Fibroblast of peridontal ligament (primary cell): Measurements from ENCODE around the gene ATP8A2.
"Not testable (repeated sequence)": the region's sequence is repeated elsewhere in the genome, so short reads cannot be mapped to it uniquely, and the experiment has no call there.

Experiments used
- DNase-seq: peaks from one replicate; pipeline ENCODE4 v3.0.0-alpha.2; 2010; ENCODE audit errors: extremely low read depth

ATP8A2 gene

DNA sequence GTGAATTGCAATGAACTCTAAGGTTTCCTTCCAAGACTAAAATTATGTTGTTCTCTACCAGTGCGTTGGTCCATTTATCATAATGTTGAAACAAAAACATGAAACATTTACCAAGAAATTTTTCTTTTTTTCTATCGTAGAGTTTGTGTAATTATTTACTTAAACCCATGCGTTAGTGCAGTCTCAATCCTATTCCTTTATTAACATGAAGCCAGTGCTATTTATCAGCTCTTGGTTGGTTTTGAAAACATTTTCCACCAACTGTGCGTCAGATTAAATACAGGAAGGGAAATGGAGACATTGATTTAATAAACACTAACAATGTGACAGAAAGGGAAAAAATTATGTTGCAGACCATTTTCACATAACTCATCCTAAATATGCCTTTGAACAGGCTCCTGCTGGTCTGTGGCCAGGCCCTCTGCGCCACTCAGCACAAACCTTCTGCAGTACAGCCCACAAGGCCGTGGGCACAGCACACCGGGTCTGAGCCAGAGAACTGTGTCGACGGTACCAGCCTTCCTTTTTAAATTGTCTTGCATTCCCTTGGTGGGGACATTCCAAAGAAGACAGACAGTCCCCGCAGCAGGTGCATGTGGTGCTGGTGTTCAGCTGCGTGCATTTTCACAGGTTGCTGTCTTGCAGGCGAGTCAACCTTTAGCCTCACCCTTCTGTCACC lies 544.2 kb downstream of the ATP8A2 start:
- DNase-seq, result no peak

DNA sequence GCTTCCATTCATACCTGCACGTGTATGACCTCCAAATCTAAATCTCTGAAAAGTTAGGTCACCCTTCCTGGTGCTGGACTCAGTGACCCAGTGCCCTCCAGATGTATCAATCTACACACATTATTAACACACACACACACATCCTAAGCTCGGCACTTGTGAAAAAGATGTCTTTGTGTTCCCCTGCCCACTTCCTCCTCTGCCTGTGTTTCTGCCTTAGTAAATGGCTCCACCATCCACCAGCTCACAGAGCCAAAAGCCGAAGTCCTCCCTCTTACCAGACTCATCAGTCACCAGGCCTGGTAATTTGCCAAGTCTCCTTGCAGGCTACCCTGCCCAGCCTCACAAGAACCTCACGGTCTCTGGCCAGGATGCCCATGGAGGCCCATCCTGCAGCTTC lies 548.5 kb downstream of the ATP8A2 start:
- DNase-seq, result no peak

DNA sequence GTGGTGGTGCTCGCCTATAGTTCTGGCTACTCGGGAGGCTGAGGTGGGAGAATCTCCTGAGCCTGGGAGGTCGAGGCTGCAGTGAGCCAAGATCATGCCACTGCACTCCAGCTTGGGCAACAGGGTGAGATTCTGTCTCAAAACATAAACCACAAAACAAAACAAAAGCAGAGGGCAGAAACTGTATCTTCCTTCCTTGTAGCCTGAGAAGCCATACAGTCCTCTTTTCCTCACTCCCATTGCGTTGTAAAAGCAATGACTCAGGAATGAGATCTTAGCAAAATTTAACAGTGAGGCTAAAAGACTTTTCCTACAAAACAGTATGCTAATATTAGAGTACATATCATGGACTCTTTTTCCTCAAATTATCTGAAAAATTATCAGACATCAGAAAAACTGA lies 549.2 kb downstream of the ATP8A2 start:
- no peak for DNase-seq

DNA sequence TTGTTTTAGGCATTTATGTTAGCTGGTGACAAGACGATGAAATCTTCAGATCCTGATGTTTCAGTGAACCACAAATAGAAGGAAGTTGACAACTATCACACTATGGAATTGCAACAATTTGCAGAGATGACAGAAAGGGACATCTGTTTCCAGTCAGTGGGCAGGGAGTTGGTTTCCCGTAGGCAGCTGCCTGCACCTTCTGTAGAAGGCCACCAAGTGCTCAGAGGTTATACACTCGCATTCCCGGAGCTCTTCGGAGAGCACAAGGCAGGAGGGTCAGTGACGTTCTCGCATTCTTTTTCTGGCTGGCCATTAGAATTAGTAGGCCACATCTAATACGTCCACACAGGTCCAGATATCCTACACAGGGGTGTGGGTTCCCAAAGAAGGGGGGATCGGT lies 550.6 kb downstream of the ATP8A2 start:
- no peak for DNase-seq

DNA sequence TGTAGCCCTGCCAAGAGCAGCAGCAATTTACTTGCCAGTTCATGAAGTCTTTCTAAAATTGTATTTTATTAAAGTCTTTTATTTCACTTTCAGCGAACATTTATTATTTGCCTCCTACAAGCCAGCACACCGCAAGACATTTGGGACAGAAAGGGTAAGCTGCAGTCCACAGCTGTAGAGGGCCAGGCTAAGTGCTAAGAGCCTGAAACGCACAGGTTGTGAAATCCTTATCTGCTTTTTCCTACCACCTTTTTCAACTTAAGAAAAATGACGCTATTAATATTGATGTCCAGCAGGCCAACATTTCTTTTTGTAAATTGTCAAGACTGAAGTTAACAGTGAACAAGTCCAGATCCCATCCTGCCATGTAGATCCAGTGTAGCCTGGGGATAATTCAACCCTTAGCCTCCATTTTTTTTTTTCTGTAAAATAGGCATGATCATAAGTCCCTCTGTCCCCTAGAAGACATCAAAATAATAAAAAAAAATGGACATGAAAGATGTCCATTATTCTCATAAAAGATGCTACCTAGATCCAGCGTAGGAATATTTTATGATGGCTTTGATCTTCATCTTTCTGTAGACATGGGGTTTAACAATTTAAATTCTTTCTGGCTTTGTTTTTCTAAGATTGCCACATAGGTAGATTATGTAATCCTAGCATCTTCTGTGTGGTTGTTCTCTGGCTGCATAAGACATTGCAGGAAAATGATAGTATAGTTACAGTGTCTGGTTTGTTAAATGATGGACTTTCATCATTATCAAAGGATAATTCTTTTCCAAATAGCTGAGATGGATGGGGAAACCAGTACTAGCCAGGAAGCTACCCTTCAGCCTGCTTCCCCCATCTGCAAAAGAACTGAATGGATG lies 551.7 kb downstream of the ATP8A2 start:
- no peak for DNase-seq

DNA sequence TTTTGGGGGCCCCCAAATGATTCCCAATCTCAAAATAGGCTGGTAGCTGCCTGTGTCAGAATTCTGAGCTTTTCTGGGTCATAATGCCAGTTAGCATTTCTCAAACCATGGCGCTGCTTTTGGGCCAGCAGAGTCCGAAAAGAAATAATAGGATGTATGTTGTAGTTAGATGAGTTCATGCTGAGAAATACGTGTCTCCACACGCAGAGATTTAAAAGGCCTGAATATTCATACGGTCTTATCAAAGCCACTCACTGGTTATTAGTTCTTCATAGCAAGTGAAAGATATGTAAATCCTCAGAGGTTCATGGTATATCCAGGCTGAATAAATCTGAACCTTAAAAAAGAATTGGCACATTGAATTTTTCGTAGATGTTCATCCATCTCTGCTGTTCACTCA lies 555.6 kb downstream of the ATP8A2 start:
- DNase-seq, result no peak

DNA sequence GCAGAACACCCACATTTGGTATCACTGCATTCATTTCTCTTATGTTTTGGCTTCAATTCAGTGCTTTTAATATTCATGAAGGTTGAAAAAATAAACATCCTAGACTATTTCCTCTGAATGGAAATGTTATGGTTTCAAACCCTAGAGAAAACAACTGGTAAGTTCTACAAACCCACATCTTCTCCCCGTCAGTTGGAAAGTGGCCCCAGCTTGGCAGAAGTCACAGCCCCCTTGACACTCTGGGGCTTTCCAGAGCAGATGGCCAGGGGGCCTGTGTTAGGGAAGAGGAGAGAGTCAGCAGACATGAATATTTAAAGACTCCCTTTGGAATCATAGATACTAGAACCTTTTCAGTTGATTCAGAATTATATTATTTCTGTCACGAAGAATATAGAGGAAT lies 556.2 kb downstream of the ATP8A2 start:
- peak; percentile 3 for DNase-seq

DNA sequence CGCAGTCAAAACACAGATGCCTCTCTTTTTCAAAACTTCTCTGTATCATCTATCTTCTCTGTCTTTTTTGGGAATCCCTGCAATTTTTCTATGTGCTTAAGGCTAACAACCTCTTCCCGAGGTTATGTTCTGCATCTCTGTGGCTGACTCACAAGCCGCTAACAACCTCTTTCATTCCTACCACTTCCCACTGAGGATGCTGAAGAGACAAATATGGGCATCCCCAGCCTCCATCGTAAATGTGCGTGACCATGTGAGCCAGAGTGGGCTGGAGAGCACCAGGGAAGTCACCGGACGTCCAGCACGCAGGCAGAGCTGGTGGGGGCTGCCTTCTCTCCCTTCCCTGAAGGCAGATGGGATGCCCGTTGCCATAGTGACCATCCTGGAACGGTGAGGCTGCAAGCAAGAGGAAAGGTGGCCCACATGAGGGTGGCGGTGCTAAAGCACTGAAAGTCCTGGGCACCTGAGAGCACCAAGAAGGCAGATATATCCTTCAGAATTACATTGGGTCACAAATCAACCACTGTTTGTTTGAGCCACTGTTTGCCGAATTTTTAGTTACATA lies 557.2 kb downstream of the ATP8A2 start:
- no peak for DNase-seq

DNA sequence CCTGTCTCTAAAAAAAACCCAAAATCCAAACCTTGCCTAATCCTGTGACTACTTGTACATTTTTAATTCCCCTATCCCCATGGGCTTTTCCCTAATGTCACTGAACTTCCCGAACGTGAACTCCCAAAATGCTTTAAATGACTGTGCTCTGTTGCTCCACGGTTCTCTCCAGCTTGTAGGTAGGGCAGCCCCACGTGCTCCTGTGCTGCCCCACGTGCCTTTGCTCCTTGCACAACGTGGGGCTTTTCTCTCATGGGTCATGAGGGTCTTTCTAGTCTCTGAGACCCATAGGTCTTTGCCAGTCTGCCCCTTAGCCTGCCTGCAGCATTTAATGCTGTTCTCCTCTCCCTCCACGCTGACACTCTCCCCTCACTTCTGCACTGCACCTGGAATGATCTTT lies 558.0 kb downstream of the ATP8A2 start:
- DNase-seq, result no peak

DNA sequence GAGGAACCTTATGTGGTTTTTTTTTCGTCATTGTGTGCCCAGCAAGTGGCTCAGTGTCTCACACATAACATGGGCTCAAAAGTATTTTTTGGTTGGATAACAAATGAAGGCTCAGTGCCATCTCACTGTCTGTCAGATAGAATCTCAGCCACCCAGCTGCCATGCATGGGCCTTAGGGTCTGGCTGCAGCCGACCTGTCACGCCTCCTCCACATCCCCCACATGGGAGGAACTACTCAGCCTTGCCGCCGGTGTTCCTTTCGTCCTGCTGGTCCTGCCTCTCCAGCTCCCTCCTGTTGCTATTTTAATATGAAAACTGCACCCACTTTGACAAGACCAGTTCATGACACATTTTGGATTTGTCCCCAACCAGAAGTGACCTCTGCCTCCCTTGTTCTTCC lies 558.9 kb downstream of the ATP8A2 start:
- DNase-seq, result no peak

DNA sequence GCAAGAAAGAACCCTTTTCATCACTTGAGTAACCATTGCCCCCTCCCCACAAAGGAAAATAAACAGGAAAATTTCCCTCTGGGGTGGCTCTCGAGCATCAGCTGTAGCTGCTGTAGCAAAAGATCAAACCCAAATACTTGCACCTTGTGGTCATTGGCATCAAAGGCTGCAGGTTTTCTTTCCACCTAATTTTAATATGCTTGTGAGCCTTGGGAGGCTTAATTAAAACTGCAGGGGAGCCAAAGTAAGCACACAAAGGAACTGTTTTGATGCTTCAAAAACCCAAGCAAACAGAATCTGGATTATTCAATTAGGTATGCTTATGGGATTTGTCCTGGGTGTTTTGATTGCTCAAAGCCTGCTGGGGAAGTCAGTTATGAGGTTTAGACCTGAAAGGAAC lies 560.6 kb downstream of the ATP8A2 start:
- no peak for DNase-seq

DNA sequence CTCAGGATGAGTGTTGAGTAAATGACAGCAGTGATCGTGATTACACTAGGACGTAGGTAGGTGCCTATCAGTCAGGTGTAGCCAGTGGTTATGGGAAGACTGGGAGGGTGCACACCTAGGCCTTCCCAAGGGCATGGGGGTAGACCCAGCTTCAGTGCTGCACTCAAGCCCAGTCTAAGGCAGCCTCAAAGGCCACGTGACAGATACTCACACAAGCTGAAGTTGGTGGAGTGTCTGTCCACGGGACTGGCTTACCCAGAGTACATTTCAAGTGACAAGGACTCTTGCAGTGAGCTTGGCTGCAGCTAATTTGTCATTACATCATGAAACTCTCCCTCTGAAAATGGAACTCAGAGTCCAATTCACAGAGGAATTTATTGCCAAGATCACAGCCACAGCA lies 561.7 kb downstream of the ATP8A2 start:
- no peak for DNase-seq

DNA sequence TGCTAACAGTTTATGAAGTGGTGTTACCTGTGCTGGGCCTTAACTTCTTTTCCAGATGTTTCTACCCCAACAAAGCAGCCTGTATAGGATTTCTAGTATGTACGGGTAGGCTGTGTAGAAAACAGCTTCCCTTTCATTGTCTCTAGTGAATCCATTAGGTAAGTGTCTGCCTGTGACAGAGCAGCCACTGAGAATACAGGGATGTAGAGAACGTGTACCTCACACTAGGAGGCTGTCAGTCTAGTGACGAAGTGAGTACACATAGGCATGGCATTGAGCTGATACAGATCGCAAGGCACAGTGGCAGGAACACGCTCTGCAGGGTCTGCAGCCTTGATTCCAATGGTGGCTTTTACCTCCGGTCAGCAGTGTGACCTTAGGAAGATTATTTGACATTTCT lies 562.4 kb downstream of the ATP8A2 start:
- no peak for DNase-seq

DNA sequence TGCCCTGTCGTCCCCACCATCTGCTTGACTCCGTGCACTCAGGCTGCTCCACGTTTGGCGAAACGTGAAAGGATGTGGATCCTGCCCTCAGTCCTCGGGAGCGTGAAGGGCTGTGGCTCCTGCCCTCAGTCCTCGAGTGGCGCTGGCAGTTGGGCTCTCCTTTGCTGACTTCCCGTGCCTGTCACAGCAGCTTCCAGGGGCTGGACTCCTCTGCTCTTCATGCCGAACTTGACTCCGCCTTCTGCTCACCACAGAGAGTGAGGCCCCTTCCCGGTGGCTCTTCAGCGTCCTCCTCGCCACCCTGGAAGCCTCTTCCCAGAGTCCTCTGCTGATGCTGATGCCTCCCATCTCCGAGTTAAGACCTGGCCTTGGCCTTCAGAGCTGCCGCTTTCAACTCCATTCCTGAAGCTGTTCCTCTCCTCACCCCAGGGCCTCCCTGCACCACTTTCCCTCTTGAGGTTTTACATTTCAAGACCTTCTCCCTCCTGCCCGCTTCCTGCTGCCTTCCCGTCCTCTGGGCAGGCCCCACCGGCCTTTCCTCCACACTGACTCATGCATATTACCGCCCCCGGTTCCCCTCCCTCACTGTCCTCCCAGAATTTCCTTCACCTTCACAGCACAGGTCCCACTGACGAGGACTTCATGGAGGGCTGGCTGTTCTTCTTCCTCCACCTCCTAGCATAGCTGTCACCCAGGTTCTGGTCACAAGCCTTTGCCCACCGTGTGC lies 568.4 kb downstream of the ATP8A2 start:
- DNase-seq, result no peak

DNA sequence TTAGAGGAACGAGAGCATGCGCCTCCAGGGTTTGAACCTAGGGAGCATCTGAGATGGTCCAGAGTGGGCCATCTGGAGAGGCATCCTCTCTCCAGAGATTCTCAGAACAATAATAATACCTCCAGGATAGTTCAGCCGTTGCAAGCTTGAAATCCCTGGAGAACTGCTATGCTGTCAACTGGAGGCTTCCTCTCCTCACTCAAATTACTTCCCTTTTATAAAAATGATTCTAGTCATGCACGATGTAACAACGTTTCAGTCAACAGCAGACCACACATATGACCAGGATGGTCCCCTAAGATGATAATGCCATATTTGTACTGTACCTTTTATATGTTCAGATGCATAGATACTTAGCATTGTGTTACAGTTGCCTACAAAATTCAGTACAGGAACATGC lies 571.3 kb downstream of the ATP8A2 start:
- DNase-seq, result no peak

DNA sequence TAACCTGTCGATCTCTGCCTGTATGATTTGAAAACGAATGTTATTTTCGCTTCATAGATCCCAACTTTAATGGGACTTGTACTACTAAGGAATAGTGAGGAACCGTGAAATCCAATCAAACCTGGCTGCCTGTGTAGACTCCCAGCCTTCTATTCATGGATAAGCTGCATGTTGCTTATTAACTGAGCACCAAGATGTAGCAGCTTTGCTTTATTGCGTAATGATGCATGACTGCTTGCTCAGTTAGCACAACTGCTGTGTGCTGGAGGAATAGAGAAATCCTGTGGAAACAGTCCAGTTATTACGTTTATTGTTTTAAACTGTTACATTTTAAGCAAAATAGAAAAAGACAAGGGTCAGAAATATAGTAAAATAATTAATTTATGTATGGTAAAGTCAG lies 571.9 kb downstream of the ATP8A2 start:
- DNase-seq, result peak; percentile 16

DNA sequence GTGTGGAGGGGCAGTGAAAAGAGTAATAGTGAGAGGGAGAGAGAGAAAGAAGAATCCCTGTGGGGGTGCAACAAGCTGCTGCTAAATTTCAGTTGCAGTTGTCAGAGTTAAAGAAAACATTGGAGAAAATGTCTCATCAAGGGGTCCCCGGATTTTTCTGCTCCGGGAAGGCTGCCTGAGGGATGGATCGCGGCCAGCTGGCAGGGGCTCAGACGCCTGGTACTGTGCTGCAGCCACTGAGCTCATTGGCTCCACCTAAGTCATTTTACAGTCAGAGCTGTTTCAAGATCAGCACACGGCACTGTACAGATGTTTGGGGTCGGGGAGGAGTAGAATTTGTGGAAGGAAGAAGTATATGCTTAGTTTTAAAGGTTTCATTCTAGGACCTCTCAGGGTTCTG lies 573.8 kb downstream of the ATP8A2 start:
- no peak for DNase-seq

DNA sequence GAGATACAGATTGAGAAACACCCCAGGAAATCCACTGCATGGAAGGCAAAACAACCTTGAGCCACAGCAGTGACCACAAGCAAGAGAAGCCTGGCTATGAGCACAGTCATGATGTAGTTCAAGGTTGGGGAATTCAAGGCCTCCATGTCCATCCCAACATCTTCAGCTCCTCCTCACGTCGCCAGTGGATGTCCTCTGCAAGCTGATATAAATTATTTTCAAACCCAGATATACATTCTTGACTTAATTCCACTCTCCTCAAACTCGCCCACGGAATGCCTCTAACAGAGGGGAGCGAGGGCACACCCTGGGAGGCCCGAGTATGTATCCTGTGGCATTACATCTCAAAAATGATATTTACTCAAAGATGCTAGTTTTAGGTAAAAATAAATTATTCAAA lies 574.5 kb downstream of the ATP8A2 start:
- no peak for DNase-seq

DNA sequence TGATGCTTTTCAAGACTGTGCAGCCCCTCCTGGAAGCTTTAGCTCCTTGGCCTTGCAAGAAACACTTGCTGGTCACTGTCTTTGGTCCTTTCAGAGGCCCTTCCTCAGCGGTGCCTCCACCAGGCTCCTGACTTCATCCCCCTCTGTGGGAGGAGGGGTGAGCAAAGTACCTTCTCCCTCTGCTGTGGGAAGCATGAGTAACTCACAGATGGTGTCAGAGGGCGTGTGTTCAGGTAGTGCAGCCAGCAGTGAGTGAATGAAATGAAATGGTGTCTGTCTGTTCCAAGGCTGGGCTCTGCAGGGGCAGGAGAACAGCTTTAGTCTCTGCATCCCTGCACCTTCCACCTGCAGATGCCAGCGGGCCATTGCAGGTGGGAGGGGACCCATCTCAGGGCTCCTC lies 577.1 kb downstream of the ATP8A2 start:
- no peak for DNase-seq

DNA sequence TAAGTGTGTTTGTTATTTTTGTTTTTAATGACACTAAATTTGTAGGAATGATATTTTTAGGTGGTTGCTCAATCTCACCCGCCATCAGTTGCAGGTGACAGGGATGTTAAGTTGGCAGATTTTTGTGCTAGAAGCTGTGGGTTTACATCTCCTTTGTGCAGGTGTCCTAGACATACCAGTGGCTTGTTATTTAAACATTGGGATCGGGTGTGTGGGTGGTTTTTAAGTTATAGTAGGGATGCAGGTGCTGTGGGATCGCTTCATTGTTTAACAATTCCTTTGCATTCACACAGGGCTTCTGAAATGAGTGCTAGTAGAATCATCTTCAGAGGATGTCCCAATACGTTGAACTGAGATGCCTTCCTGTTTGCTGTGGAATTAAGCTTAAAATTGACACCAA lies 580.1 kb downstream of the ATP8A2 start:
- no peak for DNase-seq

DNA sequence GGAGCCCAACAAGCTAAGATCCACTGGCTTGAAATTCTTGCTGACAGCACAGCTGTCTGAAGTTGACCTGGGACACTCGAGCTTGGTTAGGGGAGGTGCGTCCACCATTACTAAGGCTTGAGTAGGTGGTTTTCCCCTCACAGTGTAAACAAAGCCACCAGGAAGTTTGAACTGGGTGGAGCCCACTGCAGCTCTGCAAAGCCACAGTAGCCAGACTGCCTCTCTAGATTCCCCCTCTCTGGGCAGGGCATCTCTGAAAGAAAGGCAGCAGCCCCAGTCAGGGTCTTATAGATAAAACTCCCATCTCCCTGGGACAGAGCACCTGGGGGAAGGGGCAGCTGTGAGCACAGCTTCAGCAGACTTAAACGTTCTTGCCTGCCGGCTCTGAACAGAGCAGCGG lies 582.3 kb downstream of the ATP8A2 start:
- not testable (repeated sequence) for DNase-seq

DNA sequence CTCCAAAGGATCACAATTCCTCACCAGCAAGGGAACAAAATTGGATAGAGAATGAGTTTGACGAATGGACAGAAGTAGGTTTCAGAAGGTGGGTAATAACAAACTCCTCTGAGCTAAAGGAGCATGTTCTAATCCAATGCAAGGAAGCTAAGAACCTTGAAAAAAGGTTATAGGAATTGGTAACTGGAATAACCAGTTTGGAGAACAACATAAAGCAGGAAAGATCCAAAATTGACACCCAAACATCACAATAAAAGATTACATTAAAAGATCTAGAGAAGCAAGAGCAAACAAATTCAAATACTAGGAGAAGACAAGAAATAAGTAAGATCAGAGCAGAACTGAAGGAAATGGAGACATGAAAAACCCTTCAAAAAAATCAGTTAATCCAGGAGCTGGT lies 583.2 kb downstream of the ATP8A2 start:
- DNase-seq, result not testable (repeated sequence)
